HUDEP-2 (cell line): ENCODE data around the gene SETD9.

Source experiments
- DNase-seq, 76 experiments: peaks; one replicate each; lab custom pipeline; 2025; ENCODE audit not compliant: unreplicated experiment in 76 of 76; lab: John Stamatoyannopoulos, UW

Gene SETD9

GRCh38 chr5:56909294-56910209 is at the start of gene SETD9:
SETD9 (plus strand) TSS chr5:56909596; CDS start chr5:56909646, 50 bp downstream.
- peak; percentile 37 to 99 (median 95) for DNase-seq

- no peak for DNase-seq
Measured at GRCh38 chr5:56861893-56862485, 47.4 kb upstream of the SETD9 start.

GRCh38 chr5:56862909-56863308 is 46.5 kb upstream of the SETD9 start:
- DNase-seq = no peak

- no peak for DNase-seq
Measured at GRCh38 chr5:56871777-56872176, 37.6 kb upstream of the SETD9 start.

- no peak for DNase-seq
Measured at GRCh38 chr5:56873056-56873455, 36.3 kb upstream of the SETD9 start.

- DNase-seq = no peak
Measured at GRCh38 chr5:56876327-56876726, 33.1 kb upstream of the SETD9 start.

- no peak for DNase-seq
Measured at GRCh38 chr5:56881571-56881970, 27.8 kb upstream of the SETD9 start.

GRCh38 chr5:56893251-56893951 is 16.0 kb upstream of the SETD9 start:
- no peak for DNase-seq

- DNase-seq = no peak
Measured at GRCh38 chr5:56896763-56897162, 12.6 kb upstream of the SETD9 start.

GRCh38 chr5:56898213-56898612 is 11.2 kb upstream of the SETD9 start:
- no peak for DNase-seq

GRCh38 chr5:56900395-56900794 is 9.0 kb upstream of the SETD9 start:
- no peak for DNase-seq

- peak in 26 of 76 experiments; percentile 2 to 51 (median 28) for DNase-seq
Measured at GRCh38 chr5:56900858-56901578, 8.4 kb upstream of the SETD9 start.

- peak in 22 of 76 experiments; percentile 3 to 79 (median 68) for DNase-seq
Measured at GRCh38 chr5:56908942-56909293, 478 bp upstream of the SETD9 start.

- peak in 54 of 76 experiments; percentile 2 to 72 (median 44) for DNase-seq
Measured at GRCh38 chr5:56910210-56910965, 992 bp downstream of the SETD9 start.

- no peak for DNase-seq
Measured at GRCh38 chr5:56913766-56914165, 4.4 kb downstream of the SETD9 start.

GRCh38 chr5:56914678-56915077 is 5.3 kb downstream of the SETD9 start:
- no peak for DNase-seq

GRCh38 chr5:56917534-56917933 is 8.1 kb downstream of the SETD9 start:
- DNase-seq = no peak

- no peak for DNase-seq
Measured at GRCh38 chr5:56918054-56918453, 8.7 kb downstream of the SETD9 start.

- DNase-seq = no peak
Measured at GRCh38 chr5:56919942-56920662, 10.7 kb downstream of the SETD9 start.
